Measurements from ENCODE around the gene PLD1.

GRCh38 chr3:171687581-171687980, 122.7 kb downstream of the PLD1 start:
- TF ChIP-seq, protein P1, sequence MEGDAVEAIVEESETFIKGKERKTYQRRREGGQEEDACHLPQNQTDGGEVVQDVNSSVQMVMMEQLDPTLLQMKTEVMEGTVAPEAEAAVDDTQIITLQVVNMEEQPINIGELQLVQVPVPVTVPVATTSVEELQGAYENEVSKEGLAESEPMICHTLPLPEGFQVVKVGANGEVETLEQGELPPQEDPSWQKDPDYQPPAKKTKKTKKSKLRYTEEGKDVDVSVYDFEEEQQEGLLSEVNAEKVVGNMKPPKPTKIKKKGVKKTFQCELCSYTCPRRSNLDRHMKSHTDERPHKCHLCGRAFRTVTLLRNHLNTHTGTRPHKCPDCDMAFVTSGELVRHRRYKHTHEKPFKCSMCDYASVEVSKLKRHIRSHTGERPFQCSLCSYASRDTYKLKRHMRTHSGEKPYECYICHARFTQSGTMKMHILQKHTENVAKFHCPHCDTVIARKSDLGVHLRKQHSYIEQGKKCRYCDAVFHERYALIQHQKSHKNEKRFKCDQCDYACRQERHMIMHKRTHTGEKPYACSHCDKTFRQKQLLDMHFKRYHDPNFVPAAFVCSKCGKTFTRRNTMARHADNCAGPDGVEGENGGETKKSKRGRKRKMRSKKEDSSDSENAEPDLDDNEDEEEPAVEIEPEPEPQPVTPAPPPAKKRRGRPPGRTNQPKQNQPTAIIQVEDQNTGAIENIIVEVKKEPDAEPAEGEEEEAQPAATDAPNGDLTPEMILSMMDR (IDR thresholded peaks at IDR 0.05; ENCODE audit: insufficient read depth, low read length), result no peak
- no peak for TF ChIP-seq REST (IDR thresholded peaks at IDR 0.05; ENCODE audit: insufficient replicate concordance, low read depth)
- TF ChIP-seq POLR2AphosphoS5 (IDR thresholded peaks at IDR 0.05; ENCODE audit: low read depth), result no peak

Data from HL-60 (cell line).